Iris pigment epithelial cell (primary cell): Measurements from ENCODE around the gene GLT6D1.

Source experiments
- DNase-seq: peaks from one replicate; pipeline ENCODE4 v3.0.0-alpha.2; 2011; ENCODE audit warnings: low read depth

GLT6D1 gene

GRCh38 chr9:135622415-135623020 lies 16.8 kb downstream of the GLT6D1 start:
- DNase-seq = no peak

DNA sequence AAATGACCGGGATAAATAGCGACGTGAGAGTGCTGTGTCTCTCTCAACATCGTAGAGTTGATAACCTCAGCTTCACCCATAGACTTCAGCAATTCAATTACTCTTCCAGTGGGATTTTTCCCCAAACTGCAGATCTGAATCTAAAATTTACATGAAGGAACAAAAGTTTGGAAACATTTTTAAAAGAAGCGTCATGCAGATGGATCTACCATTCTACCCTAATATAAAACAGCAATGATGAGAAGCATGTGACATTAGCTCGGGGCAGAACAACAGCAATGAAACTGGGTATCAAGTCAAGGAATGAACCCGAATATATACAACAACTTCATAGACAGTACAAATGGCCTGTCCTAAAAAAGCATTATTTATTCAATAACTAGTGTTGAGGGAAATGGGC lies 18.8 kb downstream of the GLT6D1 start:
- no peak for DNase-seq

DNA sequence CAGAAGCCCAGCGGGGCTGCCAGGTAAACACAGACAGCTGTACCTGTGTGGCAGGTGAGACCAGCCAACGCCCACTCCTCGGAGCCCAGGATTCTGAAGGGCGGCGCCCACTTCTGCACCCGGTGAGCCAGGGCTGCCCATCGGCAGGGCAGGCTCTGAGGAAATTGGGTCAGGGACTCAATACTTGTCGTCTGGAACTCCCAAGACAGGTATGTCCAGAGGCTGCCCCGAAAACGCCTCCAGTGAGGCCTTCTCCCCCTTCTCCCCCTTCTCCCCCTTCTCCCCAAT lies 19.8 kb downstream of the GLT6D1 start:
- DNase-seq = no peak

DNA sequence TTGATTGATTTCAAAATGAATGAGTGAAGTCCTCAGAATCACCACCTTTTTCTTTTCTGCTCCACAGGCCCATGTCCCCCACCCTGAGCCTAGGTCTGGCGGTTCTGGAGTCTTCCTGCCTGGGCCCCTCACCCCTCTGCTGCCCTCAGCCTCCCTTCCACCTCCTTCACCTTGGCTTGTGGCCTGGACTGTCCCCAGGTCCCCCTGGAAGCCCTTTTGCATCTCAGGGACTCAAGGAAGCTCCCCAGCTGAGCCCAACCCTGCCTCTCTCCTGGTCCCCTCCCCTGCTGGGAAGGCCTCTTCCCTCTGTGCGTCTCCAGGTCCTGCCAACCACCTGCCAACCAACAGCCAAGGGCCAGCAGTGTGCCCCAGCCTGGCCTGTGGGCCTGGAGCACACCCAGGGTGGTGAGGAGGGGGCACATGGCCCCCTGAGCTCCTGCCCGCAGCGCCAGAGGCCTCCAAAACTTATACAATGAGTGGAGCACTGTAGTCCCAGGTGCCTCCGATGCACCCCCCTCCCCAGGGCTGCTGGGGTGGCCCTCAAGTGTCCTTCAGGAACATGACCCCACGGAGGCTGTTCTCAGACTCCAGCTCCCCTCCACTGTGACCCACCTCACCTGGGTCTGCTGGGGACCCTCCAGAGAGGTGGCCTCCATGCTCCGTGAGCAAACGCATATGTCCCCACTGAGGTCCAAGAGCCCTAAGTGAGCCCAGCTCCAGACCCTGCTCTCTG lies 20.3 kb downstream of the GLT6D1 start:
- DNase-seq = no peak

DNA sequence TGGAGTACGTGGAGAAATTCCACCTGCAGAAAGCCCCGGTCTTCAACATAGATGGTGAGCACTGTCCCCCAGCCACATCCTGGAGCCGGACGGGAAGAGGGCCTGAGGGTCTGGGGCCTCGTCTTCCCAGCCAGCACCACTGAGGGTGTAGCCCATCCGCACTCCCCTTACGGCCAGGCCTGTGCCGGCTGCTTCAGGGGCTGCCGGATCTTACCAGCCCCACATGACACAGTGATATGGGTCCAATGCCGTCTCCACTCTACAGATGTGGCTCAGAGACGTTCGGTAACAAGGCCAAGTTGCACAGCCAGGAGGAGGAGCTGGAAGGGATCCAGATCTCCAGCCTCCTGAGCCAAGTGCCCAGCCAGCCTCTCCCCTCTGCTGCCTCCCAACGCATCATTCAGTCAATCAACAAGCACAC lies 21.3 kb downstream of the GLT6D1 start:
- no peak for DNase-seq

- DNase-seq = no peak
Measured at GRCh38 chr9:135617538-135617900, 21.8 kb downstream of the GLT6D1 start.

DNA sequence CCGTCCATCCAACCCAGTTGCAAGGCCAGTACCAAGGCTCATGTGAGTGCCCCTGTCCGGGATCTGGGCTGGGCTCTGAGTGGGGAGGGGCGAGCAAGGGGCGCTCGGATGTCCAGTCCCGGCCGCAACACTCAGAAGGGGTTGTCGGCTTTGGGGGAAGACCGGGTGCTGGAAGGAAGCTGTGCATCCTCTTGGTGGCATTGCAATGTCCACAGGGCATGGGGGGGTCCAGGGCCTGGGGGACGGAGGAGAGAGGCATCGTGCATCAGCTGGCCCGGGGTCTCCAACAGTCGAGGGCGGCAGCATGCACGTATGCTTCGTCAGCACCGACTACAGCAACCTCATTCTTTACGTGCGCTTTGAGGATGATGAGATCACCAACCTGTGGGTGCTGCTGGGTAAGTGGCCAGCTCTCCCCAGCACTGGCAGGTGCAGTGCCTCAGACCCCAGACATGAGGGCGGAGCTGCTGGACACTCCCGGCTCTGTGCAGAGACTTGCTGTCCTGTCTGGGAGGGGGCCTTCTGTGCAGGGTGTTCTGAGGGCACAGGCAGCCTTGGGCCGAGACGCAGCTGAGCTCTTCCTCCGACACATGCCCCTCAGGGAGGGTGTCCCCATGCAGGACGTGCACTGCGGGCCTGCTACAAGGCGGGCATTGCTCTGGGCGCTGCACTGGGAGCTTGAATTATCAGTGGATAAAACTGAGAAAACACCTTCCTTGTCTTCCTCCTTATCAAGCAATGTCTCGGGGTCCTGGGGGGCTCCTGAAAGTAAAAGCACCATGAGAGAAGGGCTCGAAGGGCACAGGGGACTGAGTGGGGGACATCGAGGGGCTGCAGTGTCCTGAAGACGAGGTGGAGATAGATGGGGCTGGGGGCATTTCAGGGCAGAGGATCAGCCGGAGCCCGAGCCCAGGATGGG lies 22.5 kb downstream of the GLT6D1 start:
- DNase-seq = no peak

DNA sequence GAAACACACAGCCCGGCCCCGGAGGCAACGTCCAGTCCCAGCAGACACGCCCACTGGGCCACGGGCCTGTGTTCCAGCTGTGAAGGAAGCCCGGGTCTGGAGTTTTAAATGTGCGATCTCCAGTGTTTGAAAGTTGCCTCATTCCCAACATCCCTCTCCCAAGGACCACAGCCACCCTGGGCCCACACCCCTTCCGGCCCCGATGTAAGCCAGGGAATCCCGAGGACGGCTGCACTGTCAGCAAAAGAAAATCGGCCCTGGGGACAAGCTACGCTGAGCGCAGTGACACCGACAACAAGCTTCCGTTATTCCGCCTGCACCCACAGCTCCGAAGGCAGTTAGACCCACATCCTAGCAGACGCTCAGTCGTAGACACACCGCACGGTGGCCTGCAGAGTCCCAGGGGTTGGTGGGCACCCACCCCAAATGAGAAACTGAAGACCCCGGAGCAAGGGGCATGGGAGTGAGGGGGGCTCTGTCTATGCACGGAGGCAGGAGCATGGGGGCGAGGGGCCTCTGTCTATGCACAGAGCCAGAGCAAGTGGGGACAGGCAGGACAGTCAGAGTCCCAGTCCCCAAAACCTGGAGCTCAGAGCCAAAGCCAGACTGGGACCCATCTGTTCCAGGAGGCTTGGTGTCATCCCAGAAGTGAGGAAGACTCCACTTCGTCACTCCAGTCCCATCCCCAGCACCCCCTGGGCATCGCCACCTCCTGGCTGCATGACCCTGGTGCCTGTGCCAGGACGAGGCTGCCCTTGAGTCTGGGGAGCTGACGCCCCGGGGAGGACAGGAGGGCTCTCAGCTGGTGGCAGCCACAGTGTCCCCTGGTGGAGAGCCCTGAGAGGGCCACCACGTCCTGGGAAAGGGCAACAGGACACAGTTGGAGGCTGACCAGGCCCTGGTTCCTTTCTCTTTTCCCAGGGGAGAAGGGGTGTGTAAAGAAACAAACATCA lies 23.4 kb downstream of the GLT6D1 start:
- no peak for DNase-seq

GRCh38 chr9:135614821-135615665 lies 24.3 kb downstream of the GLT6D1 start:
- no peak for DNase-seq

GRCh38 chr9:135613946-135614805 lies 25.2 kb downstream of the GLT6D1 start:
- no peak for DNase-seq

DNA sequence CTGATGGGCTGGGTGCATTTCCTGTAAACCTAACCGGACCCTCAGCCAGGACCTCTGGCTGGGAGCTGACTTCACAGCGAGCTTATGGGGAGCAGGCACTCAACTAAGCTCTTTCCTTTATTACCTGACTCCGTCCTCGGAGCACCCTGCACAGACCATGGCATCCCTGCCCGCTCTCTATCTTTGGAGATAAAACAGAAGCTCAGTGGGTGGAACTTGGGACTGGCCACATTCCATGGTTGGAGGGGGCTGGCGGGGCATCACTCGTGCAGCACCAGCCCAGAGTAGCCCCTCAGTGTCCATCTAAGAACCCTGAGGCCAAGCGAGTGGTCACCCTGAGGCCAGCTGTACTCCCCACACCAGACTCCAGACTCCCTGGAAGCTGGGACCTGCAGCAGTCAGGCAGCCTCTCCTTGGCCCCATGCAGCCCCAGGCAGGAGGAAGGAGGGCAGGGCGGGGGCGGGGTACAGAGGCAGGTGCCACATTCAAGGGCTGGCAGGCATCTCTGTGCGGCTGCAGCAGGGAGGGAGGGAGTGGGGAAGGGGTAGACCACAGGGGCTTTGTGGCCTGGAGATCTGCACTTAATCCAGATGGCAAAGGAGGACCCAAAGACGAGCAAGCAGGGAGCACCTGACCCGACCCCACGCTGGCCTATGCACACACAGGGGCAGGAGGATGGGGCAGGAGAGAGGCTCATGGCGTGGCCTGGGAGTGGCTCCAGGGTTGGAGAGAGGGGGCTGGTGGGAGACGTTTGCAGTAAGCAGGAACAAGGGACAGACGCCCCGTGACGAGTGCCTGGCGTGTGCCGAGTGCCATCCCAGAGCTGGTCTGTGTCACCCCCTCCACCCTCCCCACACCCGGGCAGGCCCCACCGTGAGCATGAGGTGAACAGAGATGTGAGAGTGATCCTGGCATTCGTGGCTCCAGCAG lies 26.1 kb downstream of the GLT6D1 start:
- DNase-seq = no peak

- DNase-seq = no peak
Measured at GRCh38 chr9:135612437-135612836, 26.9 kb downstream of the GLT6D1 start.

- no peak for DNase-seq
Measured at GRCh38 chr9:135611875-135612209, 27.5 kb downstream of the GLT6D1 start.

GRCh38 chr9:135611142-135611874 lies 28.0 kb downstream of the GLT6D1 start:
- DNase-seq = no peak

GRCh38 chr9:135610290-135611141 lies 28.8 kb downstream of the GLT6D1 start:
- DNase-seq = no peak

DNA sequence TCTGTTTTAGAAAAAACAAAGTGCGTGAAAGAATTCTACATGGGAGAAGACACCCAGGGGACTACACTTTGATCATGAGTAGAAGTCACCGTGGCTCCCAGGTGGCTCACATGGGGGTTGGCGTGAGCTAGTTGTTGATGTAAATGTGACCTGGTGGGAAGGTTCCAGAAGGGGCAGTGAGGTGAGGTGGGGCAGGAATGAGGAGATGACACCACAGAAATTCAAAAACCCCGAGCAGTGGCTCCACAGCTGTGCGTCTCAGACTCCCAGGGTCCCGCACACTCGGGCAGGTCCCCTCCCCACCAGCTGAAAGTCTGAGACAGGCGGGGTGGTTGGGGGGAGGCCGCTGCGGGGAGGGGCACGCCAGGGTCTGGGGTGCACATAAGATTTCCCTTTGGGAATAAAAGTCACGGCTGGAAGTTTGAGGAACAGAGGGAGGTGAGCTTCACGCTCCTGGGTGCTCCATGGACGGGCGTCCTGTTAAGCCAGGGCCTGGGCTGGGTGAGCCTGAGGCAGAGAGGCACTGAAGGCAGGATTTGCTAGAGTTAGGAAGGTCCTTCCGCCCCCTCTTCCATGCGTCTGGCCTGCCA lies 29.9 kb downstream of the GLT6D1 start:
- no peak for DNase-seq

DNA sequence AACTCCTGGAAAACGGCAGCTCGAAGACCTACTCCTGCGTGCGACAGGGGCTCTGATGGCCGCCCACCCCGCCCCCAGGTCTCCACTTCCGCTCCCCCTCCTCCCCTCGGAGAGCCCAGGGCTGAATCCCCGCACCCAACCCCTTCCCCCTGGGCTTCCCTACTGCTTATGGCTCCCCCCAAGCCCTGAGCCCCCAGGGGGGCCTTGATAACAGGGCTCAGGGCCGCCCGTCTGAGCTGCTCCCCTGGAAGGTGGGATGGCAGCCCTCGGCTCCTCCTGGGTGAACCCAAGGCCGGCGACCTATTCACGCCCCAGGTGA lies 30.4 kb downstream of the GLT6D1 start:
- DNase-seq = no peak
